PC-9 (cell line): ENCODE data around the gene SPEG. TPM values are rescaled to one million over a fixed set of nuclear protein-coding genes. Genes with fewer than 3 reads are reported as not detected.

Source experiments
- BruUV-seq: library from RNA; stranded (reverse); fragments of 400-500 nt; replicated peaks from 2 replicates; lab custom pipeline; 2021; lab: Mats Ljungman, UMichigan
- CTCF ChIA-PET: fragments of 300-600 bp; sonication (Branson Sonifier 250); formaldehyde crosslinking; loops from one replicate; lab custom pipeline; 2022; ENCODE audit warnings: antibody characterized with exemption; lab: Charles Lee
- POLR2A ChIA-PET: fragments of 300-600 bp; sonication (Branson Sonifier 250); formaldehyde crosslinking; loops from one replicate; lab custom pipeline; 2022; ENCODE audit warnings: antibody characterized with exemption; ENCODE audit not compliant: unreplicated experiment; lab: Charles Lee
- DNase-seq, 2 experiments: peaks; one replicate each; pipeline versions ENCODE4 v3.0.0 to v3.0.0-alpha.2; 2015 to 2022; ENCODE audit warnings: mixed read lengths in 1 of 2
- H2AFZ ChIP-seq: fragments of 200-600 bp; sonication (generic); 2 replicates; pipeline ENCODE4 v1.8.1; 2017; ENCODE audit warnings: antibody characterized with exemption
- H3F3A ChIP-seq: fragments of 200-600 bp; sonication (generic); 2 replicates; pipeline ENCODE4 v1.8.1; 2017; ENCODE audit warnings: antibody characterized with exemption, mild to moderate bottlenecking, low read depth; ENCODE audit not compliant: insufficient read depth
- H3K27ac ChIP-seq: fragments of 200-600 bp; sonication (generic); 2 replicates; pipeline ENCODE4 v1.6.1; 2016; ENCODE audit warnings: mixed run types
- H3K27me3 ChIP-seq: fragments of 200-600 bp; sonication (generic); 2 replicates; pipeline ENCODE4 v1.6.1; 2016; ENCODE audit warnings: low read depth, mixed run types; ENCODE audit not compliant: insufficient read depth
- H3K36me3 ChIP-seq: fragments of 200-600 bp; sonication (generic); 2 replicates; pipeline ENCODE4 v1.6.1; 2016; ENCODE audit warnings: low read depth, mixed run types
- H3K4me1 ChIP-seq: fragments of 200-600 bp; sonication (generic); replicated peaks from 2 replicates; pipeline ENCODE4 v1.6.1; 2016; ENCODE audit warnings: mixed run types; ENCODE audit not compliant: insufficient read depth
- H3K4me2 ChIP-seq: fragments of 200-600 bp; sonication (generic); 2 replicates; pipeline ENCODE4 v1.6.1; 2017; ENCODE audit warnings: mixed run types
- H3K4me3 ChIP-seq: fragments of 200-600 bp; sonication (generic); 2 replicates; pipeline ENCODE4 v1.6.1; 2016; ENCODE audit warnings: mixed run types
- H3K79me2 ChIP-seq: fragments of 200-600 bp; sonication (generic); 2 replicates; pipeline ENCODE4 v1.6.1; 2017; ENCODE audit warnings: low read depth, mixed run types
- H3K9me2 ChIP-seq: fragments of 200-600 bp; sonication (generic); 2 replicates; pipeline ENCODE4 v1.8.1; 2017; ENCODE audit warnings: mild to moderate bottlenecking; ENCODE audit not compliant: insufficient read depth
- H3K9me3 ChIP-seq: fragments of 200-600 bp; sonication (generic); 2 replicates; pipeline ENCODE4 v1.8.1; 2016; ENCODE audit warnings: low read depth; ENCODE audit not compliant: insufficient read depth
- H4K20me1 ChIP-seq: fragments of 200-600 bp; sonication (generic); 2 replicates; pipeline ENCODE4 v1.8.1; 2017; ENCODE audit not compliant: insufficient read depth
- EZH2 ChIP-seq: fragments of 200-600 bp; sonication (generic); IDR thresholded peaks from 2 replicates; pipeline ENCODE4 v1.8.0; 2017; ENCODE audit warnings: antibody characterized with exemption, low read depth
- intact Hi-C: fragments of 100-400 bp; cut with micrococcal nuclease; formaldehyde crosslinking; loops from one replicate; pipeline ENCODE4 v1.10.0; 2022; ENCODE audit not compliant: unreplicated experiment
- total RNA-seq: library from RNA; stranded (reverse); gene quantifications from 2 replicates; pipeline ENCODE4 v1.2.3, GENCODE V29; 2021
- TF ChIP-seq, protein P1 (sequence below): fragments of 200-600 bp; sonication (generic); conservative IDR thresholded peaks from 2 replicates; pipeline ENCODE4 v1.6.1; 2017; ENCODE audit warnings: mixed run types, antibody characterized with exemption, mild to moderate bottlenecking, moderate library complexity

Gene SPEG
- total RNA-seq, 1 experiment from 2014 or later: 46.8 TPM

DNA sequence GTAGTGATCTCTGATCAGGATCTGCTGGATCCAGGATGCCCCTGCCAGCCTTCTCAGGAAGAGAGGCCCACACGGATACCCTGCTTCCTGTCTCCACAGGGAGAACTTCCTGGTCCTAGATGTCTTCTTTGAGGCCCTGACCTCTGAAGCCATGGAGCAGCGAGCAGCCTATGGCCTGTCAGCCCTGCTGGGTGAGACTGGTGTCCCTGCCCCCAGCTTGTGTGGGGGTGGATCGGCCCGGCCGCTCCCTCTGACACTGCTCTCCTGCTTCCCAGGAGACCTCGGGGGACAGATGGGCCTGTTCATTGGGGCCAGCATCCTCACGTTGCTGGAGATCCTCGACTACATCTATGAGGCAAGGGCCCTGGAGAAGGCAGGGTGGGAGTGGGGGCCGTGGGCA, 102.3 kb downstream of the SPEG start:
- peaks cover 5% of the 10 kb centered on the region; the same call in 1 of the 2 replicates for H3K27me3 ChIP-seq
- peaks cover 8% of the 10 kb centered on the region for H3K79me2 ChIP-seq
- no peaks in the 10 kb centered on the region for H3K9me3 ChIP-seq
- no peak overlapping the region for H2AFZ ChIP-seq
- H3F3A ChIP-seq: peaks cover 11% of the 10 kb centered on the region; the same call in 1 of the 2 replicates
- POLR2A ChIA-PET: no interaction called here
- TF ChIP-seq, protein P1, sequence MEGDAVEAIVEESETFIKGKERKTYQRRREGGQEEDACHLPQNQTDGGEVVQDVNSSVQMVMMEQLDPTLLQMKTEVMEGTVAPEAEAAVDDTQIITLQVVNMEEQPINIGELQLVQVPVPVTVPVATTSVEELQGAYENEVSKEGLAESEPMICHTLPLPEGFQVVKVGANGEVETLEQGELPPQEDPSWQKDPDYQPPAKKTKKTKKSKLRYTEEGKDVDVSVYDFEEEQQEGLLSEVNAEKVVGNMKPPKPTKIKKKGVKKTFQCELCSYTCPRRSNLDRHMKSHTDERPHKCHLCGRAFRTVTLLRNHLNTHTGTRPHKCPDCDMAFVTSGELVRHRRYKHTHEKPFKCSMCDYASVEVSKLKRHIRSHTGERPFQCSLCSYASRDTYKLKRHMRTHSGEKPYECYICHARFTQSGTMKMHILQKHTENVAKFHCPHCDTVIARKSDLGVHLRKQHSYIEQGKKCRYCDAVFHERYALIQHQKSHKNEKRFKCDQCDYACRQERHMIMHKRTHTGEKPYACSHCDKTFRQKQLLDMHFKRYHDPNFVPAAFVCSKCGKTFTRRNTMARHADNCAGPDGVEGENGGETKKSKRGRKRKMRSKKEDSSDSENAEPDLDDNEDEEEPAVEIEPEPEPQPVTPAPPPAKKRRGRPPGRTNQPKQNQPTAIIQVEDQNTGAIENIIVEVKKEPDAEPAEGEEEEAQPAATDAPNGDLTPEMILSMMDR: no peak
- TF ChIP-seq EZH2: no peak
- H3K4me1 ChIP-seq: no peaks in the 10 kb centered on the region; the same call in 1 of the 2 replicates
- no peak for DNase-seq
- H3K4me3 ChIP-seq: no peak overlapping the region
- H3K27ac ChIP-seq: no peak overlapping the region
- H4K20me1 ChIP-seq: peaks cover 23% of the 10 kb centered on the region
- H3K9me2 ChIP-seq: no peaks in the 10 kb centered on the region
- peaks cover 10% of the 10 kb centered on the region for H3K36me3 ChIP-seq
- intact Hi-C loops: no loop called here
- BruUV-seq: no TSS peak
- no peak overlapping the region for H3K4me2 ChIP-seq
- CTCF ChIA-PET: no interaction called here

DNA sequence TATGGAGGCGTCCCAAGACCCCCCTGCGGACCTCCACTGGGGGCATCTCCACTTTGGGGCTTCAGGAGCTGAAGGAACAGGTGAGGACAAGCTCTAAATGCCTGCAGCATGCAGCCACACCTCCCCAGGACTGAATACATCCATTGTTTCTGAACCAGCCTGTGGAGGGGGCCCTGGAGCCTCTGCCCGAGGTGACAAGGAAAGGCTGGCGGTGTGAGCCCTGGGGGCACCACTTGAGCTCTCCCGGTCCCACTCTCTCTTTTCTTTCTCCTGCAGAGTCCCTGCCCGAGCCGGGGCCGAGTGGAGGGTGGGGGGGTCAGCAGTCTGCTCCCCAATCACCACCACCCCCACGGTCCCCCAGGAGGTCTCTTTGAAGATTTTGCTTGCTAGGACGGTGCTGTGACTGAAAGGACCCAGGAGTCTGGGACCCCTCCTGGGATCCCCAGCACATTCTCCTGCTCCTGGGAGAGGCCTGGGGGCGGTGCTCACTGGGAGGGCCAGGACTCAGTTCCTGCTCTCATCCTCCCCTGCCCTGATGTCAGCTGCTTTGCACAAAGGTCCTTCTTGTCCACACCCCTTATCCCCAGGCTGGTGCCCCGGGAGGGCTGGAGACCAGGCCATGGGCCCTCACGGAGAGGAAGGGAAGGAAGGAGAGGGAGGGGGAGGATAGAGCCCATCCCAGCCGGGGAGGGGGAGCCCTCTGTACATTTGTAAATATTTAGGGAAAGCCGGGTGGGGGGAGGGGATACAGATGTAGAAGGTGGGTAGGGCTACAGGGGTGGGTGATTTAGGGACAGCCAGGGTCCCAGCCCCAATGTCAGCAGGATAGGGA, 103.2 kb downstream of the SPEG start:
- Histone ChIP-seq H3K79me2 (peaks cover 17% of the 10 kb centered on the region), H3K9me3 (no peaks in the 10 kb centered on the region), H3K36me3 (peaks cover 10% of the 10 kb centered on the region), H3K27ac (no peak overlapping the region), H3K4me2 (no peak overlapping the region), H3F3A (peaks cover 17% of the 10 kb centered on the region; the same call in 1 of the 2 replicates), H3K4me3 (no peak overlapping the region), H2AFZ (no peak overlapping the region), H3K9me2 (no peaks in the 10 kb centered on the region), H3K27me3 (no peaks in the 10 kb centered on the region), H4K20me1 (peaks cover 23% of the 10 kb centered on the region), H3K4me1 (no peaks in the 10 kb centered on the region; the same call in 1 of the 2 replicates)
- ChIA-PET CTCF (interaction anchor here (0.6 kb wide), 1 partner anchor 385 kb away, joined by 4 read pairs; no protein-coding TSS in a partner anchor), POLR2A (no interaction called here)
- no TSS peak for BruUV-seq
- intact Hi-C loops: no loop called here
- TF ChIP-seq EZH2: no peak
- TF ChIP-seq, protein P1: no peak
- no peak for DNase-seq

DNA sequence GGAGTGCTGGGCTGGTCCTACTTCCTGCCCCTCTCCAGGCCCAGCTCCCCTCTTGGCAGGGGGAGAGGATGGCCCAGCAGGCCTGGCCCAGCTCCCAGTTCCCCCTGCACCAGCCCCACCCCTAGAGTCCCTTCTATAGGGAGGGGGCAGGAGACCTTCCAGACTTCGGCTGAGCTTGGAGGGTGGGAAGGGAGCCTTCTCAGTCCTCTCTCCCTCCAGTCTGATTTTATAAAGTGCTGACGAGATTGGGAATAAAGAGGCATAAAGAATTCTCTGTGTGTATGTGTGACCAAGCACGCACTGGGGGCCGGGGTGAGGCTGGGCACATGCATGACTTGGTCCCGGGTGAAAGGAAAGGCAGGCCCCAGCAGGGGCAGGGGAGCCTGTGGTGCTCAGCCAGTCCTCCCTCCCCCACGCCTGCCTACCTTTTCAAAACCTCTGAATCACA, 103.9 kb downstream of the SPEG start:
- POLR2A ChIA-PET: no interaction called here
- Histone ChIP-seq H3K27me3 (no peaks in the 10 kb centered on the region), H3K79me2 (peaks cover 17% of the 10 kb centered on the region), H4K20me1 (peaks cover 23% of the 10 kb centered on the region), H3K27ac (no peak overlapping the region), H3F3A (peaks cover 17% of the 10 kb centered on the region; the same call in 1 of the 2 replicates), H3K4me2 (no peak overlapping the region), H3K36me3 (peaks cover 10% of the 10 kb centered on the region), H3K4me3 (no peak overlapping the region), H3K9me3 (no peaks in the 10 kb centered on the region), H3K4me1 (no peaks in the 10 kb centered on the region; the same call in 1 of the 2 replicates), H2AFZ (no peak overlapping the region), H3K9me2 (no peaks in the 10 kb centered on the region)
- intact Hi-C loops: no loop called here
- no TSS peak for BruUV-seq
- CTCF ChIA-PET: no interaction called here
- DNase-seq: no peak
- TF ChIP-seq, protein P1: no peak
- TF ChIP-seq EZH2: no peak
